Body of pancreas (tissue), 4 donors: ENCODE measurements around the gene CYP4F8.

ENCODE experiments used
- CTCF ChIP-seq, 7 experiments: fragments of 450-650 bp in 4 of 7; fragments of 200-600 bp in 3 of 7; sonication (generic) in 3 of 7; IDR thresholded peaks; one replicate each; pipeline ENCODE4 v1.5.1; 2016 to 2019; ENCODE audit warnings: antibody characterized with exemption in 7 of 7
- POLR2A ChIP-seq, 3 donors: fragments of 450-650 bp; IDR thresholded peaks; one replicate each; pipeline ENCODE4 v1.6.1; 2016; ENCODE audit warnings: antibody characterized with exemption in 3 of 3, mild to moderate bottlenecking in 2 of 3

GRCh38 chr19:15622991-15623390 is 8.0 kb downstream of the CYP4F8 start:
- TF ChIP-seq CTCF (IDR thresholded peaks at IDR 0.05) (no peak), POLR2A (IDR thresholded peaks at IDR 0.05) (no peak)
